HCT116 (cell line): ENCODE data around the gene TEKT4. TPM values are rescaled to one million over a fixed set of nuclear protein-coding genes. Genes with fewer than 3 reads are reported as not detected.

Experiments used
- ATAC-seq: fragments of 200-7000 bp; cut with Tn5 transposase; 2 replicates; pipeline ENCODE4 v1.9.1; 2020; ENCODE audit warnings: mild to moderate bottlenecking, moderate library complexity
- BruUV-seq: library from RNA; stranded (reverse); fragments of 400-500 nt; replicated peaks from 2 replicates; lab custom pipeline; 2021; lab: Mats Ljungman, UMichigan
- CTCF ChIA-PET: fragments of 300-600 bp; sonication (Branson Sonifier 250); formaldehyde crosslinking; loops from one replicate; lab custom pipeline; 2021; ENCODE audit warnings: antibody characterized with exemption; lab: Charles Lee
- POLR2A ChIA-PET: fragments of 300-600, 350-600 bp; sonication (Branson Sonifier 250); formaldehyde crosslinking; loops from one replicate; lab custom pipeline; 2021; ENCODE audit warnings: antibody characterized with exemption; lab: Charles Lee
- RAD21 ChIA-PET, 2 experiments: fragments of 300-600 bp; sonication (Branson Sonifier 250); formaldehyde crosslinking; loops; one replicate each; lab custom pipeline; 2023; ENCODE audit warnings: low total read pairs in 2 of 2; ENCODE audit not compliant: uncharacterized antibody in 2 of 2, unreplicated experiment in 2 of 2, low non-redundant PET in 1 of 2; lab: Charles Lee
- DNase-seq: peaks from one replicate; pipeline ENCODE4 v3.0.0-alpha.2; 2010; ENCODE audit warnings: low read depth, low spot score
- H2AFZ ChIP-seq: fragments of 200-600 bp; shearing (Covaris generic), sonication (generic); 2 replicates; pipeline ENCODE4 v1.6.1; 2017; ENCODE audit warnings: low read depth, mixed run types, mixed read lengths, antibody characterized with exemption, low read length; ENCODE audit not compliant: poor library complexity, severe bottlenecking
- H3K27ac ChIP-seq: 2 replicates; pipeline ENCODE4 v1.5.1; 2012; ENCODE audit warnings: low read depth, low read length
- H3K27me3 ChIP-seq: fragments of 200-600 bp; sonication (generic); 2 replicates; pipeline ENCODE4 v1.6.1; 2016; ENCODE audit warnings: mixed run types, low read length, mixed read lengths; ENCODE audit not compliant: insufficient read depth
- H3K36me3 ChIP-seq, 2 experiments: fragments of 200-500 bp in 1 of 2; fragments of 200-600 bp in 1 of 2; sonication (Bioruptor generic) in 1 of 2; sonication (generic) in 1 of 2; 2 replicates each; pipeline versions ENCODE4 v1.5.1 to v1.6.1; 2014 to 2016; ENCODE audit warnings: low read length in 2 of 2, inconsistent platforms in 1 of 2, mixed read lengths in 1 of 2, mixed run types in 1 of 2; ENCODE audit not compliant: insufficient read depth in 2 of 2, control insufficient read depth in 1 of 2
- H3K4me1 ChIP-seq, 2 experiments: fragments of 200-600 bp in 1 of 2; sonication (generic) in 1 of 2; 2 replicates each; pipeline versions ENCODE4 v1.5.1 to v1.6.1; 2012 to 2017; ENCODE audit warnings: low read length in 2 of 2, inconsistent platforms in 1 of 2, mild to moderate bottlenecking in 1 of 2, mixed read lengths in 1 of 2, mixed run types in 1 of 2, moderate library complexity in 1 of 2; ENCODE audit not compliant: insufficient read depth in 2 of 2, control insufficient read depth in 1 of 2
- H3K4me2 ChIP-seq: fragments of 200-600 bp; sonication (generic); 2 replicates; pipeline ENCODE4 v1.6.1; 2017; ENCODE audit warnings: mixed run types, low read length, mixed read lengths
- H3K4me3 ChIP-seq, 2 experiments: fragments of 200-600 bp in 1 of 2; sonication (generic) in 1 of 2; replicated peaks in 1 of 2; 2 replicates each; pipeline ENCODE4 v1.5.1; 2011 to 2016; ENCODE audit warnings: low read length in 2 of 2, control low read depth in 1 of 2, low read depth in 1 of 2, mild to moderate bottlenecking in 1 of 2, mixed read lengths in 1 of 2, mixed run types in 1 of 2
- H3K79me2 ChIP-seq: fragments of 200-600 bp; sonication (generic); 2 replicates; pipeline ENCODE4 v1.6.1; 2017; ENCODE audit warnings: mild to moderate bottlenecking, mixed run types, low read length, moderate library complexity, mixed read lengths; ENCODE audit not compliant: insufficient read depth
- H3K9ac ChIP-seq: fragments of 200-600 bp; sonication (generic); 2 replicates; pipeline ENCODE4 v1.6.1; 2016; ENCODE audit warnings: low read length, mixed read lengths
- H3K9me2 ChIP-seq: fragments of 200-600 bp; sonication (generic), shearing (Covaris generic); 2 replicates; pipeline ENCODE4 v1.6.1; 2017; ENCODE audit warnings: mixed run types, mild to moderate bottlenecking, moderate library complexity; ENCODE audit not compliant: insufficient read depth
- H3K9me3 ChIP-seq, 2 experiments: fragments of 200-500 bp in 1 of 2; fragments of 200-600 bp in 1 of 2; sonication (Bioruptor generic) in 1 of 2; sonication (generic) in 1 of 2; 2 replicates each; pipeline ENCODE4 v1.6.1; 2014 to 2017; ENCODE audit warnings: low read length in 2 of 2, mixed read lengths in 2 of 2, inconsistent platforms in 1 of 2, low read depth in 1 of 2, mild to moderate bottlenecking in 1 of 2, mixed run types in 1 of 2, moderate library complexity in 1 of 2; ENCODE audit not compliant: control insufficient read depth in 1 of 2, insufficient read depth in 1 of 2
- H4K20me1 ChIP-seq: fragments of 200-600 bp; sonication (generic), shearing (Covaris generic); 2 replicates; pipeline ENCODE4 v1.6.1; 2017; ENCODE audit warnings: mixed run types, mild to moderate bottlenecking, moderate library complexity; ENCODE audit not compliant: insufficient read depth
- CBX3 ChIP-seq: IDR thresholded peaks from 2 replicates; pipeline ENCODE4 v1.6.1; 2012; ENCODE audit warnings: low read depth
- CTCF ChIP-seq, 3 experiments: fragments of 200-600 bp in 1 of 3; sonication (generic) in 1 of 3; IDR thresholded peaks in 2 of 3; conservative IDR thresholded peaks in 1 of 3; 2 replicates each; pipeline ENCODE4 v1.5.1; 2012 to 2017; ENCODE audit warnings: low read depth in 2 of 3, low read length in 2 of 3, antibody characterized with exemption in 1 of 3, borderline replicate concordance in 1 of 3, control low read depth in 1 of 3, mild to moderate bottlenecking in 1 of 3, mixed read lengths in 1 of 3, mixed run types in 1 of 3, moderate library complexity in 1 of 3; ENCODE audit not compliant: insufficient read depth in 1 of 3
- EGR1 ChIP-seq: IDR thresholded peaks from 2 replicates; pipeline ENCODE4 v1.6.1; 2012; ENCODE audit warnings: low read depth
- JUND ChIP-seq: IDR thresholded peaks from 2 replicates; pipeline ENCODE4 v1.6.1; 2012
- POLR2A ChIP-seq: IDR thresholded peaks from 2 replicates; pipeline ENCODE4 v1.7.0; 2011; ENCODE audit warnings: borderline replicate concordance; ENCODE audit not compliant: insufficient read depth, insufficient read length; ENCODE audit errors: extremely low read depth
- RAD21 ChIP-seq: IDR thresholded peaks from 2 replicates; pipeline ENCODE4 v1.6.1; 2012; ENCODE audit warnings: low read depth, mild to moderate bottlenecking
- SIN3A ChIP-seq: IDR thresholded peaks from 2 replicates; pipeline ENCODE4 v1.6.1; 2012; ENCODE audit warnings: low read depth
- TCF7L2 ChIP-seq: IDR thresholded peaks from 2 replicates; pipeline ENCODE4 v1.7.0; 2011; ENCODE audit warnings: borderline replicate concordance, inconsistent platforms; ENCODE audit not compliant: insufficient read depth, insufficient read length; ENCODE audit errors: extremely low read depth
- ZBTB33 ChIP-seq: IDR thresholded peaks from 2 replicates; pipeline ENCODE4 v1.6.1; 2011; ENCODE audit warnings: mild to moderate bottlenecking, low read length, moderate library complexity; ENCODE audit not compliant: insufficient replicate concordance; ENCODE audit errors: extremely low read depth
- ZFX ChIP-seq: fragments of 450-650 bp; IDR thresholded peaks from 2 replicates; pipeline ENCODE4 v1.6.1; 2017
- ZNF274 ChIP-seq: fragments of 200-500 bp; sonication (Bioruptor generic); IDR thresholded peaks from 2 replicates; pipeline ENCODE4 v1.6.1; 2014; ENCODE audit warnings: mild to moderate bottlenecking, low read depth, low read length, inconsistent platforms
- intact Hi-C: fragments of 100-400 bp; cut with micrococcal nuclease; formaldehyde crosslinking; loops from 2 replicates; pipeline ENCODE4 v1.10.0; 2022
- total RNA-seq: library from RNA; stranded (reverse); gene quantifications from one replicate; pipeline ENCODE4 v1.2.1, GENCODE V29; 2021; ENCODE audit not compliant: unreplicated experiment

Gene TEKT4
- total RNA-seq, 1 experiment from 2014 or later: not detected

- DNase-seq (no peak), ATAC-seq (peak; percentile 67)
- no TSS peak for BruUV-seq
- Histone ChIP-seq H3K4me1 (no peaks in the 10 kb centered on the region), H3K4me3 (no peak overlapping the region), H3K79me2 (no peaks in the 10 kb centered on the region), H3K4me2 (no peak overlapping the region), H3K36me3 (no peaks in the 10 kb centered on the region), H3K9me3 (no peaks in the 10 kb centered on the region), H3K9me2 (no peaks in the 10 kb centered on the region), H3K27ac (no peak overlapping the region), H3K27me3 (peaks cover 25% of the 10 kb centered on the region), H3K9ac (no peak overlapping the region), H4K20me1 (no peaks in the 10 kb centered on the region), H2AFZ (no peak overlapping the region)
- intact Hi-C loops: loop anchor here (10.0 kb wide), 1 partner anchor 84 kb away; no protein-coding TSS in a partner anchor
- RAD21 ChIA-PET: no interaction called here
- CTCF ChIA-PET: no interaction called here
- POLR2A ChIA-PET: no interaction called here
- no peak for TF ChIP-seq SIN3A
- TF ChIP-seq RAD21: peak; percentile 67
- TF ChIP-seq CTCF (IDR thresholded peaks at IDR 0.05 in 2 of 3, conservative IDR thresholded peaks at IDR 0.05 in 1 of 3; ENCODE audit: borderline replicate concordance in 1 of 3, insufficient read depth in 1 of 3, low read depth in 2 of 3, low read length in 2 of 3): peak; percentile 29 to 89 (median 81); a peak in 5 of 6 replicates
- TF ChIP-seq, all 23 proteins: peak for 2
These were observed 597 bp upstream of the TEKT4 start for GRCh38 chr2:94870440-94871225.

DNA sequence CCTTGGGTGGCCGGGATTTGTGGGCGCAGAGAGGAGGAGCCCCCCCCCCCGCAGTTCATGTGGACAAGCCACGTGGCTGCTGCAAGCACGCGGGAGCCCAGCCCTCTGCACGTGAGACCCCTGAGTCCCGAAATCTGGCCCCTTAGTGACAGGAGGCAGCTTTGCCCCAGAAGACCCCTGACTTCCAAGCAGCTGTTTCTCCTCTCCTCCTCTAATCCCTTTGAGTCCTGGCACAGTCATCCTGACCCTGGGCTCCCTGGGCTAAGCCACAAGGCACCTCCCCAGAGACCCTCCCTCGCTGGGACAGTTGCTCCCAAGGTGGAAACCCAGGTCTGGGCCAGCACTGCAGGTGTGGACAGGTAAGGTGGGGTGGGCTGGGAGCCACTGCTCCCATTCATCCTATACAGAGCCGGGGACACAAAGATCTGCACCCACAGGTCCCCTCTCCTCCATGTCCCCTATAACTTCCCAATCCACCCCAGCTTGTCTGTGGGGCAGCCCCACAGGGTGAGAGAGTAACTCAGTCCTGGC, 923 bp downstream of the TEKT4 start:
- ATAC-seq (no peak), DNase-seq (no peak)
- Histone ChIP-seq H3K4me3 (no peak overlapping the region), H2AFZ (no peak overlapping the region), H3K36me3 (no peaks in the 10 kb centered on the region), H3K79me2 (no peaks in the 10 kb centered on the region), H3K9me3 (no peaks in the 10 kb centered on the region), H3K9ac (no peak overlapping the region), H3K27me3 (peaks cover 12% of the 10 kb centered on the region), H4K20me1 (no peaks in the 10 kb centered on the region), H3K9me2 (no peaks in the 10 kb centered on the region), H3K27ac (no peak overlapping the region), H3K4me2 (no peak overlapping the region), H3K4me1 (no peaks in the 10 kb centered on the region)
- no TSS peak for BruUV-seq
- ChIA-PET CTCF (interaction anchor here (1.6 kb wide), 1 partner anchor 243 kb away, joined by 5 read pairs; no protein-coding TSS in a partner anchor), RAD21 (no interaction called here), POLR2A (no interaction called here)
- intact Hi-C loops: loop anchor here (10.0 kb wide), 1 partner anchor 83 kb away; no protein-coding TSS in a partner anchor
- TF ChIP-seq ZFX (no peak), EGR1 (no peak), ZNF274 (no peak), CTCF (IDR thresholded peaks at IDR 0.05 in 2 of 3, conservative IDR thresholded peaks at IDR 0.05 in 1 of 3; ENCODE audit: borderline replicate concordance in 1 of 3, insufficient read depth in 1 of 3, low read depth in 2 of 3, low read length in 2 of 3) (no peak), JUND (no peak), ZBTB33 (no peak), RAD21 (no peak), TCF7L2 (no peak), POLR2A (no peak), CBX3 (no peak)
